GM12878 (cell line): ENCODE measurements around the gene PATJ. TPM values are rescaled to one million over a fixed set of nuclear protein-coding genes. Genes with fewer than 3 reads are reported as not detected.

Experiments
- ATAC-seq: fragments of 200-7000 bp; cut with Tn5 transposase; 3 replicates; pipeline ENCODE4 v1.9.1; 2020; ENCODE audit warnings: mild to moderate bottlenecking, moderate library complexity
- BruUV-seq: library from RNA; stranded (reverse); fragments of 400-500 nt; replicated peaks from 2 replicates; lab custom pipeline; 2021; lab: Mats Ljungman, UMichigan
- CTCF ChIA-PET: fragments of 300-600 bp; sonication (Branson Sonifier 250); formaldehyde crosslinking; extraction: SDS; loops from one replicate; lab custom pipeline; 2021; ENCODE audit warnings: inconsistent platforms; lab: Yijun Ruan, JAX
- POLR2A ChIA-PET: fragments of 350-600 bp; formaldehyde crosslinking; extraction: SDS; loops from one replicate; lab custom pipeline; 2021; ENCODE audit warnings: inconsistent platforms; lab: Charles Lee
- RAD21 ChIA-PET: fragments of 300-600 bp; sonication (Branson Sonifier 250); formaldehyde crosslinking; loops from one replicate; lab custom pipeline; 2023; ENCODE audit warnings: antibody characterized with exemption; ENCODE audit not compliant: unreplicated experiment; lab: Charles Lee
- SMC1A ChIA-PET: fragments of 300-600 bp; sonication (Branson Sonifier 250); formaldehyde crosslinking; loops from one replicate; lab custom pipeline; 2023; ENCODE audit not compliant: unreplicated experiment, uncharacterized antibody; lab: Charles Lee
- DNase-seq: peaks from one replicate; pipeline ENCODE4 v3.0.0-alpha.2; 2011; ENCODE audit warnings: low read depth, low spot score
- FAIRE-seq: peaks from 3 replicates; lab custom pipeline; 2011; peaks lifted over from hg19 to GRCh38; lab: Jason Lieb, UNC
- H2AFZ ChIP-seq: 2 replicates; pipeline ENCODE4 v1.6.0; 2011; ENCODE audit warnings: low read depth, low read length, control low read depth; ENCODE audit not compliant: control insufficient read depth
- H3K27ac ChIP-seq: 2 replicates; pipeline ENCODE4 v1.5.1; 2011; ENCODE audit warnings: control low read depth; ENCODE audit not compliant: control insufficient read depth, insufficient read depth
- H3K27me3 ChIP-seq, 2 experiments: replicated peaks in 1 of 2; 2 replicates each; pipeline versions ENCODE4 v1.6.0 to v1.6.1; 2011; ENCODE audit warnings: low read length in 1 of 2; ENCODE audit not compliant: control insufficient read depth in 2 of 2, insufficient read depth in 2 of 2
- H3K36me3 ChIP-seq, 2 experiments: 2 replicates each; pipeline ENCODE4 v1.5.1; 2011; ENCODE audit warnings: low read length in 1 of 2; ENCODE audit not compliant: control insufficient read depth in 2 of 2, insufficient read depth in 2 of 2
- H3K4me1 ChIP-seq: 2 replicates; pipeline ENCODE4 v1.6.1; 2011; ENCODE audit warnings: mild to moderate bottlenecking, low read length, moderate library complexity, mixed read lengths; ENCODE audit not compliant: control insufficient read depth, insufficient read depth
- H3K4me2 ChIP-seq: 2 replicates; pipeline ENCODE4 v1.6.0; 2011; ENCODE audit warnings: control low read depth; ENCODE audit not compliant: control insufficient read depth, insufficient read depth
- H3K4me3 ChIP-seq: fragments of 200-600 bp; sonication (generic); 2 replicates; pipeline ENCODE4 v1.5.1; 2016
- H3K79me2 ChIP-seq: 2 replicates; pipeline ENCODE4 v1.6.0; 2011; ENCODE audit warnings: low read length; ENCODE audit not compliant: control insufficient read depth, insufficient read depth
- H3K9ac ChIP-seq: 2 replicates; pipeline ENCODE4 v1.8.0; 2011; ENCODE audit warnings: low read length, control low read depth, mixed read lengths; ENCODE audit not compliant: control insufficient read depth, insufficient read depth
- H3K9me3 ChIP-seq: replicated peaks from 3 replicates; pipeline ENCODE4 v1.5.1; 2011; ENCODE audit warnings: mild to moderate bottlenecking, low read length; ENCODE audit not compliant: control insufficient read depth, insufficient read depth
- H4K20me1 ChIP-seq: 2 replicates; pipeline ENCODE4 v1.6.0; 2011; ENCODE audit not compliant: control insufficient read depth, insufficient read depth
- MLLT1 ChIP-seq: fragments of 450-650 bp; IDR thresholded peaks from 2 replicates; pipeline ENCODE4 v1.6.1; 2016; ENCODE audit warnings: mild to moderate bottlenecking
- WRNIP1 ChIP-seq: IDR thresholded peaks from 2 replicates; pipeline ENCODE4 v1.6.1; 2011; ENCODE audit warnings: low read depth, low read length, improper control_type of control experiment, borderline replicate concordance
- WGBS: methylation state at CpG from one replicate; pipeline ENCODE4 v1.1.6; 2016; ENCODE audit warnings: low lambda C conversion rate; ENCODE audit not compliant: insufficient replicate concordance, insufficient coverage; ENCODE audit errors: missing lambda C conversion rate; 5-methylcytosine and 5-hydroxymethylcytosine counted together
- in situ Hi-C: fragments of 300-500 bp; cut with MboI; formaldehyde crosslinking; loops from 9 replicates; pipeline ENCODE4 v1.14.3; 2018; ENCODE audit warnings: mixed read lengths
- intact Hi-C: fragments of 100-400 bp; cut with micrococcal nuclease; formaldehyde crosslinking; loops from one replicate; pipeline ENCODE4 v1.14.2; 2022; ENCODE audit not compliant: unreplicated experiment
- polyA plus RNA-seq, 11 experiments: library from polyadenylated mRNA; depleted of rRNA in 4 of 11; unstranded in 6 of 11; stranded (reverse) in 5 of 11; fragments of >200 nt; fragmentation: Nextera tagmentation in 4 of 11; fragmentation: Illumina TruSeq in 1 of 11; extraction: Ambion mirVana in 4 of 11; extraction: Trizol in 1 of 11; gene quantifications; 1 replicate in 1 of 11; 2 replicates in 10 of 11; pipeline versions ENCODE4 v1.2.1 to v1.2.3, GENCODE V29; 2011 to 2016; ENCODE audit warnings: inconsistent platforms in 2 of 11, missing spikeins in 2 of 11, low read depth in 1 of 11
- total RNA-seq, 4 experiments: library from RNA; depleted of rRNA in 3 of 4; stranded (reverse); fragments of >200 nt in 3 of 4; fragmentation: Illumina TruSeq in 1 of 4; extraction: Trizol in 1 of 4; gene quantifications; 2 replicates each; pipeline versions ENCODE4 v1.2.1 to v1.2.3, GENCODE V29; 2013 to 2021

PATJ gene
- total and polyA plus RNA-seq, 10 of the 15 experiments (the other 5 are each of a cell fraction or from before 2014, with no cell fraction given), result 2.8 to 13.9 (median 6.9) TPM

GRCh38 chr1:61743431-61743705 lies 1.1 kb downstream of the PATJ start:
- BruUV-seq, result no TSS peak
- ChIA-PET SMC1A (interaction anchor here (0.5 to 0.6 kb wide), 2 partner anchors 11 to 40 kb away, joined by 3 read pairs; no protein-coding TSS in a partner anchor), RAD21 (interaction anchor here (0.6 kb wide), 1 partner anchor 40 kb away, joined by 3 read pairs; no protein-coding TSS in a partner anchor)
- H3K9me3 ChIP-seq, result no peaks in the 10 kb centered on the region
- no peaks in the 10 kb centered on the region for H4K20me1 ChIP-seq
- 95% methylated on average over 5 of the region's 5 CpGs for WGBS
- peaks cover 1% of the 10 kb centered on the region; the same call in 1 of the 2 replicates for H3K79me2 ChIP-seq
- H3K9ac ChIP-seq, result no peak overlapping the region; the same call in 1 of the 2 replicates
- TF ChIP-seq WRNIP1, result no peak
- TF ChIP-seq MLLT1, result peak; percentile 54; the same call in 1 of the 2 replicates
- TF ChIP-seq, all 136 proteins: peak for 1
- Histone ChIP-seq H3K4me1 (peaks cover 6% of the 10 kb centered on the region), H3K27me3 (no peaks in the 10 kb centered on the region), H3K4me3 (peak overlapping the region; percentile 83; the same call in 1 of the 2 replicates), H3K36me3 (no peaks in the 10 kb centered on the region), H3K4me2 (peak overlapping the region; percentile 87; the same call in 1 of the 2 replicates), H2AFZ (peak overlapping the region; percentile 85), H3K27ac (no peak overlapping the region)
- CTCF ChIA-PET, result interaction anchor here (1.2 kb wide), 1 partner anchor 40 kb away, joined by 3 read pairs; no protein-coding TSS in a partner anchor
- POLR2A ChIA-PET, result no interaction called here
- DNase-seq (no peak), ATAC-seq (no peak), FAIRE-seq (no peak)
- in situ Hi-C loops, result no loop called here
- intact Hi-C loops, result loop anchor here (2.0 kb wide), 1 partner anchor 19 kb away; the partner anchor contains the start of gene TM2D1
